Progenitor cell of endocrine pancreas (in vitro differentiated cells): ENCODE results near the gene RSF1. TPM values are rescaled to one million over a fixed set of nuclear protein-coding genes. Genes with fewer than 3 reads are reported as not detected.
"Not testable (repeated sequence)": the region's sequence is repeated elsewhere in the genome, so short reads cannot be mapped to it uniquely, and the experiment has no call there.

Source experiments
- DNase-seq: peaks from one replicate; pipeline ENCODE4 v3.0.0; 2021; ENCODE audit warnings: low spot score; ENCODE audit not compliant: unreplicated experiment
- H3K27ac Mint-ChIP-seq: 2 replicates; pipeline ENCODE4 v1.8.0; 2021; ENCODE audit warnings: mild to moderate bottlenecking, moderate library complexity, mixed read lengths
- H3K27me3 Mint-ChIP-seq: 2 replicates; pipeline ENCODE4 v1.8.0; 2021; ENCODE audit warnings: mixed read lengths
- H3K36me3 Mint-ChIP-seq: 2 replicates; pipeline ENCODE4 v1.8.0; 2022; ENCODE audit warnings: mixed read lengths; ENCODE audit not compliant: insufficient read depth
- H3K4me1 Mint-ChIP-seq: 2 replicates; pipeline ENCODE4 v1.8.0; 2021; ENCODE audit warnings: low read depth, mixed read lengths
- H3K4me3 Mint-ChIP-seq: 2 replicates; pipeline ENCODE4 v1.8.0; 2021; ENCODE audit warnings: low read depth, mild to moderate bottlenecking, moderate library complexity, mixed read lengths
- H3K9me3 Mint-ChIP-seq: 2 replicates; pipeline ENCODE4 v1.8.0; 2021; ENCODE audit warnings: low read depth, mixed read lengths
- CTCF ChIP-seq: fragments of 200-600 bp; sonication (generic); IDR thresholded peaks from one replicate; pipeline ENCODE4 v1.5.0; 2021; ENCODE audit warnings: antibody characterized with exemption, mild to moderate bottlenecking; ENCODE audit not compliant: unreplicated experiment
- total RNA-seq: library from RNA; stranded (reverse); gene quantifications from 2 replicates; pipeline ENCODE4 v1.2.1, GENCODE V29; 2021

Gene RSF1
- total RNA-seq, 1 donor from 2014 or later: 88.0 TPM

- TF ChIP-seq CTCF: no peak
- peaks cover 11% of the 10 kb centered on the region for H3K4me1 Mint-ChIP-seq
- peaks cover 2% of the 10 kb centered on the region for H3K36me3 Mint-ChIP-seq
- no peaks in the 10 kb centered on the region for H3K27me3 Mint-ChIP-seq
- DNase-seq: no peak
- H3K4me3 Mint-ChIP-seq: no peak overlapping the region
- H3K27ac Mint-ChIP-seq: no peak overlapping the region
- H3K9me3 Mint-ChIP-seq: no peaks in the 10 kb centered on the region
Measured at GRCh38 chr11:77823775-77824174, 3.3 kb upstream of the RSF1 start.

GRCh38 chr11:77822126-77822525 is 1.6 kb upstream of the RSF1 start:
- not testable (repeated sequence) for H3K9me3 Mint-ChIP-seq, DNase-seq, H3K27me3 Mint-ChIP-seq, H3K36me3 Mint-ChIP-seq, H3K4me3 Mint-ChIP-seq, H3K27ac Mint-ChIP-seq
- peaks cover 13% of the 10 kb centered on the region for H3K4me1 Mint-ChIP-seq

GRCh38 chr11:77821349-77821851 is 878 bp upstream of the RSF1 start:
- H3K4me1 Mint-ChIP-seq: peaks cover 13% of the 10 kb centered on the region

GRCh38 chr11:77819921-77820564 is 479 bp downstream of the RSF1 start:
- peaks cover 3% of the 10 kb centered on the region for H3K9me3 Mint-ChIP-seq
- peak; percentile 51 for DNase-seq
- peak overlapping the region; percentile 99 for H3K27ac Mint-ChIP-seq
- no peak for TF ChIP-seq CTCF
- no peaks in the 10 kb centered on the region for H3K27me3 Mint-ChIP-seq
- H3K4me1 Mint-ChIP-seq: peaks cover 13% of the 10 kb centered on the region
- H3K4me3 Mint-ChIP-seq: peak overlapping the region; percentile 96
- peaks cover 1% of the 10 kb centered on the region for H3K36me3 Mint-ChIP-seq

More at GRCh38 chr11:77821349-77821851, 878 bp upstream of the RSF1 start:
- H3K9me3 Mint-ChIP-seq: no peaks in the 10 kb centered on the region
- DNase-seq: no peak
- peaks cover under 1% of the 10 kb centered on the region for H3K36me3 Mint-ChIP-seq
- peak overlapping the region; percentile 96 for H3K4me3 Mint-ChIP-seq
- TF ChIP-seq CTCF: no peak
- H3K27ac Mint-ChIP-seq: peak overlapping the region; percentile 99
- no peaks in the 10 kb centered on the region for H3K27me3 Mint-ChIP-seq

- TF ChIP-seq CTCF: peak; percentile 18
- peaks cover 6% of the 10 kb centered on the region for H3K9me3 Mint-ChIP-seq
- H3K4me3 Mint-ChIP-seq: peak overlapping the region; percentile 96
Measured at GRCh38 chr11:77819411-77819920, 1.1 kb downstream of the RSF1 start.

GRCh38 chr11:77815459-77815858 is 5.1 kb downstream of the RSF1 start:
- no peak for DNase-seq
- peaks cover 14% of the 10 kb centered on the region for H3K36me3 Mint-ChIP-seq
- H3K27me3 Mint-ChIP-seq: no peaks in the 10 kb centered on the region
- no peak overlapping the region for H3K4me3 Mint-ChIP-seq
- peaks cover 2% of the 10 kb centered on the region for H3K4me1 Mint-ChIP-seq
- H3K27ac Mint-ChIP-seq: no peak overlapping the region
- peaks cover 6% of the 10 kb centered on the region for H3K9me3 Mint-ChIP-seq
- no peak for TF ChIP-seq CTCF

More at GRCh38 chr11:77819411-77819920, 1.1 kb downstream of the RSF1 start:
- DNase-seq: peak; percentile 55
- peaks cover 13% of the 10 kb centered on the region for H3K4me1 Mint-ChIP-seq
- peak overlapping the region; percentile 92 for H3K27ac Mint-ChIP-seq
- H3K27me3 Mint-ChIP-seq: no peaks in the 10 kb centered on the region
- H3K36me3 Mint-ChIP-seq: peaks cover 5% of the 10 kb centered on the region
